ENCODE results near the gene WDFY4.

WDFY4 gene

GRCh38 chr10:48957361-48958151 is 272.9 kb downstream of the WDFY4 start:
- Mint-ChIP-seq H3K36me3 (no peaks in the 10 kb centered on the region), H3K27ac (no peak overlapping the region), H3K4me3 (no peak overlapping the region), H3K9me3 (no peaks in the 10 kb centered on the region), H3K4me1 (no peaks in the 10 kb centered on the region), H3K27me3 (no peaks in the 10 kb centered on the region)

GRCh38 chr10:48958598-48959190 is 274.0 kb downstream of the WDFY4 start:
- Mint-ChIP-seq H3K4me3 (no peak overlapping the region), H3K27me3 (no peaks in the 10 kb centered on the region), H3K36me3 (no peaks in the 10 kb centered on the region), H3K4me1 (no peaks in the 10 kb centered on the region), H3K27ac (no peak overlapping the region), H3K9me3 (no peaks in the 10 kb centered on the region)

- no peak overlapping the region for H3K4me3 Mint-ChIP-seq
- no peaks in the 10 kb centered on the region for H3K4me1 Mint-ChIP-seq
- H3K9me3 Mint-ChIP-seq: no peaks in the 10 kb centered on the region
- H3K27ac Mint-ChIP-seq: no peak overlapping the region
- no peaks in the 10 kb centered on the region for H3K36me3 Mint-ChIP-seq
- no peaks in the 10 kb centered on the region for H3K27me3 Mint-ChIP-seq
These were observed 279.4 kb downstream of the WDFY4 start for GRCh38 chr10:48964038-48964437.

- no peaks in the 10 kb centered on the region for H3K4me1 Mint-ChIP-seq
- no peak overlapping the region for H3K4me3 Mint-ChIP-seq
- no peaks in the 10 kb centered on the region for H3K9me3 Mint-ChIP-seq
- no peaks in the 10 kb centered on the region for H3K27me3 Mint-ChIP-seq
- no peak overlapping the region for H3K27ac Mint-ChIP-seq
- H3K36me3 Mint-ChIP-seq: no peaks in the 10 kb centered on the region
These were observed 280.8 kb downstream of the WDFY4 start for GRCh38 chr10:48965460-48965859.

- no peaks in the 10 kb centered on the region for H3K27me3 Mint-ChIP-seq
- no peaks in the 10 kb centered on the region for H3K36me3 Mint-ChIP-seq
- H3K27ac Mint-ChIP-seq: no peak overlapping the region
- no peaks in the 10 kb centered on the region for H3K9me3 Mint-ChIP-seq
- H3K4me1 Mint-ChIP-seq: no peaks in the 10 kb centered on the region
- H3K4me3 Mint-ChIP-seq: no peak overlapping the region
These were observed 283.4 kb downstream of the WDFY4 start for GRCh38 chr10:48968036-48968435.

GRCh38 chr10:48970046-48970445 is 285.4 kb downstream of the WDFY4 start:
- no peak overlapping the region for H3K27ac Mint-ChIP-seq
- H3K4me3 Mint-ChIP-seq: no peak overlapping the region
- no peaks in the 10 kb centered on the region for H3K27me3 Mint-ChIP-seq
- H3K36me3 Mint-ChIP-seq: no peaks in the 10 kb centered on the region
- H3K4me1 Mint-ChIP-seq: no peaks in the 10 kb centered on the region
- no peaks in the 10 kb centered on the region for H3K9me3 Mint-ChIP-seq

- H3K4me3 Mint-ChIP-seq: no peak overlapping the region
- no peaks in the 10 kb centered on the region for H3K36me3 Mint-ChIP-seq
- H3K9me3 Mint-ChIP-seq: no peaks in the 10 kb centered on the region
- no peak overlapping the region for H3K27ac Mint-ChIP-seq
- no peaks in the 10 kb centered on the region for H3K4me1 Mint-ChIP-seq
- no peaks in the 10 kb centered on the region for H3K27me3 Mint-ChIP-seq
These were observed 286.0 kb downstream of the WDFY4 start for GRCh38 chr10:48970654-48971053.

- Mint-ChIP-seq H3K36me3 (no peaks in the 10 kb centered on the region), H3K9me3 (no peaks in the 10 kb centered on the region), H3K4me1 (no peaks in the 10 kb centered on the region)
These were observed 288.4 kb downstream of the WDFY4 start for GRCh38 chr10:48973065-48973464.

GRCh38 chr10:48974510-48975156 is 290.0 kb downstream of the WDFY4 start:
- no peaks in the 10 kb centered on the region for H3K4me1 Mint-ChIP-seq
- no peak overlapping the region for H3K27ac Mint-ChIP-seq
- H3K36me3 Mint-ChIP-seq: no peaks in the 10 kb centered on the region
- no peaks in the 10 kb centered on the region for H3K27me3 Mint-ChIP-seq
- no peak overlapping the region for H3K4me3 Mint-ChIP-seq
- no peaks in the 10 kb centered on the region for H3K9me3 Mint-ChIP-seq

More at GRCh38 chr10:48973065-48973464, 288.4 kb downstream of the WDFY4 start:
- H3K4me3 Mint-ChIP-seq: no peak overlapping the region
- no peak overlapping the region for H3K27ac Mint-ChIP-seq
- H3K27me3 Mint-ChIP-seq: no peaks in the 10 kb centered on the region

GRCh38 chr10:48976196-48976595 is 291.5 kb downstream of the WDFY4 start:
- Mint-ChIP-seq H3K9me3 (no peaks in the 10 kb centered on the region), H3K4me1 (no peaks in the 10 kb centered on the region), H3K27ac (no peak overlapping the region), H3K36me3 (no peaks in the 10 kb centered on the region), H3K4me3 (no peak overlapping the region), H3K27me3 (no peaks in the 10 kb centered on the region)

GRCh38 chr10:48978318-48978717 is 293.6 kb downstream of the WDFY4 start:
- H3K4me3 Mint-ChIP-seq: no peak overlapping the region
- no peak overlapping the region for H3K27ac Mint-ChIP-seq
- H3K27me3 Mint-ChIP-seq: no peaks in the 10 kb centered on the region
- H3K9me3 Mint-ChIP-seq: no peaks in the 10 kb centered on the region
- H3K4me1 Mint-ChIP-seq: no peaks in the 10 kb centered on the region
- no peaks in the 10 kb centered on the region for H3K36me3 Mint-ChIP-seq

GRCh38 chr10:48981310-48981907 is 296.7 kb downstream of the WDFY4 start:
- Mint-ChIP-seq H3K4me1 (no peaks in the 10 kb centered on the region), H3K36me3 (no peaks in the 10 kb centered on the region), H3K27me3 (no peaks in the 10 kb centered on the region), H3K9me3 (no peaks in the 10 kb centered on the region), H3K4me3 (no peak overlapping the region), H3K27ac (no peak overlapping the region)

- no peaks in the 10 kb centered on the region for H3K36me3 Mint-ChIP-seq
- no peaks in the 10 kb centered on the region for H3K27me3 Mint-ChIP-seq
- H3K4me3 Mint-ChIP-seq: no peak overlapping the region
- no peaks in the 10 kb centered on the region for H3K4me1 Mint-ChIP-seq
- no peak overlapping the region for H3K27ac Mint-ChIP-seq
- no peaks in the 10 kb centered on the region for H3K9me3 Mint-ChIP-seq
These were observed 297.9 kb downstream of the WDFY4 start for GRCh38 chr10:48982584-48982983.

- H3K9me3 Mint-ChIP-seq: no peaks in the 10 kb centered on the region
- no peaks in the 10 kb centered on the region for H3K36me3 Mint-ChIP-seq
- H3K27ac Mint-ChIP-seq: no peak overlapping the region
- no peak overlapping the region for H3K4me3 Mint-ChIP-seq
- no peaks in the 10 kb centered on the region for H3K27me3 Mint-ChIP-seq
- no peaks in the 10 kb centered on the region for H3K4me1 Mint-ChIP-seq
These were observed 299.1 kb downstream of the WDFY4 start for GRCh38 chr10:48983648-48984351.

GRCh38 chr10:48985621-48986158 is 301.0 kb downstream of the WDFY4 start:
- no peaks in the 10 kb centered on the region for H3K9me3 Mint-ChIP-seq
- no peaks in the 10 kb centered on the region for H3K27me3 Mint-ChIP-seq
- H3K4me1 Mint-ChIP-seq: no peaks in the 10 kb centered on the region

More at GRCh38 chr10:48985621-48986158, 301.0 kb downstream of the WDFY4 start:
- Mint-ChIP-seq H3K4me3 (no peak overlapping the region), H3K36me3 (no peaks in the 10 kb centered on the region), H3K27ac (no peak overlapping the region)

All from activated naive CD4-positive, alpha-beta T cell treated with anti-CD3 and anti-CD28 coated beads, Interleukin-2, amount 50 U/mL, for 24 hours (primary cell).